OCI-LY7 (cell line): ENCODE results near the gene UNC13B. TPM values are rescaled to one million over a fixed set of nuclear protein-coding genes. Genes with fewer than 3 reads are reported as not detected.
"Not testable (repeated sequence)": the region's sequence is repeated elsewhere in the genome, so short reads cannot be mapped to it uniquely, and the experiment has no call there.

Experiments used
- BruUV-seq: library from RNA; stranded (reverse); fragments of 400-500 nt; replicated peaks from 2 replicates; lab custom pipeline; 2021; lab: Mats Ljungman, UMichigan
- CTCF ChIA-PET: fragments of 300-600 bp; sonication (Branson Sonifier 250); formaldehyde crosslinking; loops from one replicate; lab custom pipeline; 2022; ENCODE audit warnings: antibody characterized with exemption; ENCODE audit not compliant: unreplicated experiment; lab: Charles Lee
- POLR2A ChIA-PET: fragments of 300-600 bp; sonication (Branson Sonifier 250); formaldehyde crosslinking; loops from one replicate; lab custom pipeline; 2022; ENCODE audit warnings: antibody characterized with exemption; lab: Charles Lee
- DNase-seq: peaks from one replicate; pipeline ENCODE4 v3.0.0-alpha.2; 2015; ENCODE audit warnings: low spot score
- H2AFZ ChIP-seq: fragments of 200-600 bp; sonication (generic), shearing (Covaris generic); 2 replicates; pipeline ENCODE4 v1.6.1; 2014; ENCODE audit warnings: mild to moderate bottlenecking, antibody characterized with exemption, low read length, moderate library complexity
- H3K27ac ChIP-seq: fragments of 200-600 bp; sonication (generic); 2 replicates; pipeline ENCODE4 v1.5.1; 2014; ENCODE audit warnings: mixed run types, low read depth, mild to moderate bottlenecking, moderate library complexity, low read length, inconsistent platforms; ENCODE audit not compliant: poor library complexity, severe bottlenecking
- H3K36me3 ChIP-seq: fragments of 200-600 bp; sonication (generic); 2 replicates; pipeline ENCODE4 v1.6.1; 2014; ENCODE audit warnings: mild to moderate bottlenecking, antibody characterized with exemption, low read length, moderate library complexity, mixed read lengths; ENCODE audit not compliant: insufficient read depth
- H3K4me1 ChIP-seq: fragments of 200-600 bp; sonication (generic); 2 replicates; pipeline ENCODE4 v1.5.1; 2014; ENCODE audit warnings: mild to moderate bottlenecking, low read length; ENCODE audit not compliant: insufficient read depth, poor library complexity, severe bottlenecking
- H3K4me2 ChIP-seq: fragments of 200-600 bp; sonication (generic); 2 replicates; pipeline ENCODE4 v1.6.1; 2014; ENCODE audit warnings: mild to moderate bottlenecking, low read length
- H3K4me3 ChIP-seq: fragments of 200-600 bp; sonication (generic); 2 replicates; pipeline ENCODE4 v1.5.1; 2014; ENCODE audit warnings: mild to moderate bottlenecking, low read depth, low read length; ENCODE audit not compliant: poor library complexity, severe bottlenecking
- H3K79me2 ChIP-seq: fragments of 200-600 bp; sonication (generic); 2 replicates; pipeline ENCODE4 v1.6.1; 2016; ENCODE audit warnings: low read depth, mild to moderate bottlenecking, low read length, moderate library complexity, mixed read lengths; ENCODE audit not compliant: insufficient read depth
- H3K9me2 ChIP-seq: fragments of 200-600 bp; sonication (generic); 2 replicates; pipeline ENCODE4 v1.6.1; 2016; ENCODE audit warnings: mild to moderate bottlenecking, low read length, mixed read lengths; ENCODE audit not compliant: insufficient read depth
- H3K9me3 ChIP-seq: fragments of 200-600 bp; sonication (generic); 2 replicates; pipeline ENCODE4 v1.6.1; 2014; ENCODE audit warnings: mild to moderate bottlenecking, mixed run types, low read length, mixed read lengths
- H4K20me1 ChIP-seq: fragments of 200-600 bp; sonication (generic); 2 replicates; pipeline ENCODE4 v1.6.1; 2014; ENCODE audit warnings: mild to moderate bottlenecking, antibody characterized with exemption, low read length, moderate library complexity, mixed read lengths; ENCODE audit not compliant: insufficient read depth
- EZH2phosphoT487 ChIP-seq: fragments of 200-600 bp; sonication (generic); IDR thresholded peaks from 2 replicates; pipeline ENCODE4 v1.6.1; 2018; ENCODE audit warnings: low read depth, borderline replicate concordance, mild to moderate bottlenecking, mixed run types, antibody characterized with exemption, low read length, moderate library complexity, mixed read lengths
- intact Hi-C: fragments of 100-400 bp; cut with micrococcal nuclease; formaldehyde crosslinking; loops from one replicate; pipeline ENCODE4 v1.10.0; 2022; ENCODE audit not compliant: unreplicated experiment
- total RNA-seq, 2 experiments: library from RNA; depleted of rRNA in 1 of 2; stranded (reverse); fragments of >200 nt in 1 of 2; shearing (Covaris generic) in 1 of 2; gene quantifications; 2 replicates each; pipeline ENCODE4 v1.2.3, GENCODE V29; 2014 to 2022
- TF ChIP-seq, protein P1 (sequence below): fragments of 200-600 bp; sonication (generic); conservative IDR thresholded peaks from 2 replicates; pipeline ENCODE4 v1.5.1; 2014; ENCODE audit warnings: mild to moderate bottlenecking, antibody characterized with exemption, low read length, moderate library complexity, mixed read lengths

UNC13B gene
- total RNA-seq, 2 experiments from 2014 or later = 1.7 to 5.8 TPM

DNA sequence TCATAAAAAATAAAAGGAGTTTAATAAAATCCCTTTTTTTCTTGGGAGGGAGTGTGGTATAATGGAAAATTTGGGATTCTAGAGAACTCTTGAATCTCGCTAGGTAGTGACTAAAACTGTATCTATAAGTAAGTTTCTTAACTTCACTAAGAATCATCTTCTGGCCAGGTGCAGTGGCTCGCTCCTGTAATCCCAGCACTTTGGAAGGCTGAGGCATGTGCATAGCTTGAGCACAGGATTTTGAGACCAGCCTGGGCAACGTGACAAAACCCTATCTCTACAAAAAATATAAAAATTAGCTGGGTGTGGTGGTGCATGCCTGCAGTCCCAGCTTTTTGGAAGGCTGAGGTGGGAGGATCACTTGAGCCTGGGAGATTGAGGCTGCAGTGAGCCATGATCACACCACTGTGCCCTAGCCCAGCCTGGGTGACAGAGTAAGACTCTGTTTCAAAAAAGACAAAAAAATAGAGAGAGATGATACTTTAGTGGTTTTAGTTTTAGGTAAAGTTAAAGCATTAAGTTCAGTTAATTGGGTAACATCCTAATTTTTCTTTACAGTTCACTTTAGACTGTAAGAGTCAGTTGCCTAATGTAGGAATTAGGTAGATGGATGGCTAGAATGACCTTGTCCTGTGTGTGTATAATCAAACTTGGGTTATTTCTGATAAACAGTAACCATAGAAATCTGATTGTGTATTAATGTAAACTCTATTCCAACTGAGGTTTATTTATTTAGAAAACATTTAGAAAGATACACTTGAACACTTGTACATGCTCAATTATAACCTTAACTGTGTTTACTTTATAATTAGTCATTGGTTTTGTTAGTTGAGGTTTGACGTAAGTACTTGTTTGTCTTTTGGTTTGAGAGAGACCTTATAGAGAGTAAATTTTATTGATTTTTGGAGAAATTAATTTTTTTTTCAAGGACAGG lies 17.8 kb downstream of the UNC13B start:
- CTCF ChIA-PET = no interaction called here
- no peak overlapping the region for H3K4me2 ChIP-seq
- POLR2A ChIA-PET = interaction anchor here (0.7 kb wide), 1 partner anchor 181 kb away, joined by 3 read pairs; no protein-coding TSS in a partner anchor
- H3K9me2 ChIP-seq = no peaks in the 10 kb centered on the region
- DNase-seq = no peak
- H4K20me1 ChIP-seq = no peaks in the 10 kb centered on the region
- H3K36me3 ChIP-seq = no peaks in the 10 kb centered on the region
- H3K79me2 ChIP-seq = no peaks in the 10 kb centered on the region
- TF ChIP-seq EZH2phosphoT487 = no peak
- TF ChIP-seq, protein P1, sequence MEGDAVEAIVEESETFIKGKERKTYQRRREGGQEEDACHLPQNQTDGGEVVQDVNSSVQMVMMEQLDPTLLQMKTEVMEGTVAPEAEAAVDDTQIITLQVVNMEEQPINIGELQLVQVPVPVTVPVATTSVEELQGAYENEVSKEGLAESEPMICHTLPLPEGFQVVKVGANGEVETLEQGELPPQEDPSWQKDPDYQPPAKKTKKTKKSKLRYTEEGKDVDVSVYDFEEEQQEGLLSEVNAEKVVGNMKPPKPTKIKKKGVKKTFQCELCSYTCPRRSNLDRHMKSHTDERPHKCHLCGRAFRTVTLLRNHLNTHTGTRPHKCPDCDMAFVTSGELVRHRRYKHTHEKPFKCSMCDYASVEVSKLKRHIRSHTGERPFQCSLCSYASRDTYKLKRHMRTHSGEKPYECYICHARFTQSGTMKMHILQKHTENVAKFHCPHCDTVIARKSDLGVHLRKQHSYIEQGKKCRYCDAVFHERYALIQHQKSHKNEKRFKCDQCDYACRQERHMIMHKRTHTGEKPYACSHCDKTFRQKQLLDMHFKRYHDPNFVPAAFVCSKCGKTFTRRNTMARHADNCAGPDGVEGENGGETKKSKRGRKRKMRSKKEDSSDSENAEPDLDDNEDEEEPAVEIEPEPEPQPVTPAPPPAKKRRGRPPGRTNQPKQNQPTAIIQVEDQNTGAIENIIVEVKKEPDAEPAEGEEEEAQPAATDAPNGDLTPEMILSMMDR = no peak
- no peak overlapping the region for H3K4me3 ChIP-seq
- H2AFZ ChIP-seq = no peak overlapping the region
- no TSS peak for BruUV-seq
- no peaks in the 10 kb centered on the region for H3K9me3 ChIP-seq
- intact Hi-C loops = no loop called here
- H3K27ac ChIP-seq = no peak overlapping the region
- no peaks in the 10 kb centered on the region for H3K4me1 ChIP-seq

DNA sequence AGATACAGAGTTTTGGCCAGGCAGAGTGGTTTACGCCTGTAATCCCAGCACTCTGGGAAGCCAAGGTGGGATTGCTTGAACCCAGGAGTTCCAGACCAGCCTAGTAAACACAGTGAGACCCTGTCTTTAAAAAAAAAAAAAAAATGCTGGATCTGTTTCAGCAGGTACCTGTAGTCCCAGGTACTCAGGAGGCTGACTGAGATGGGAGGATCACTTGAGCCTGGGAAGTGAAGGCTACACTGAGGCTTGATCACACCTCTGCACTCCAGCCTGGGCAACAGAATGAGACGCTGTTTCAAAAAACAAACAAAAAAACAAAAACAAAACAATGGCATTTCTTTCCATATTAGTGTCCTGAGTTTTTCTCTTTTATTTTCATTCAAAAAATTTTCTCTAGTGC lies 19.0 kb downstream of the UNC13B start:
- POLR2A ChIA-PET = no interaction called here
- BruUV-seq = no TSS peak
- H3K27ac ChIP-seq = no peak overlapping the region
- no peaks in the 10 kb centered on the region for H3K9me3 ChIP-seq
- no peak for DNase-seq
- no peaks in the 10 kb centered on the region for H3K79me2 ChIP-seq
- CTCF ChIA-PET = no interaction called here
- H4K20me1 ChIP-seq = no peaks in the 10 kb centered on the region
- no peak overlapping the region for H3K4me3 ChIP-seq
- no peak for TF ChIP-seq EZH2phosphoT487
- TF ChIP-seq, protein P1 = no peak
- no peak overlapping the region for H3K4me2 ChIP-seq
- intact Hi-C loops = no loop called here
- H3K9me2 ChIP-seq = no peaks in the 10 kb centered on the region
- H3K4me1 ChIP-seq = no peaks in the 10 kb centered on the region
- no peaks in the 10 kb centered on the region for H3K36me3 ChIP-seq
- H2AFZ ChIP-seq = no peak overlapping the region

DNA sequence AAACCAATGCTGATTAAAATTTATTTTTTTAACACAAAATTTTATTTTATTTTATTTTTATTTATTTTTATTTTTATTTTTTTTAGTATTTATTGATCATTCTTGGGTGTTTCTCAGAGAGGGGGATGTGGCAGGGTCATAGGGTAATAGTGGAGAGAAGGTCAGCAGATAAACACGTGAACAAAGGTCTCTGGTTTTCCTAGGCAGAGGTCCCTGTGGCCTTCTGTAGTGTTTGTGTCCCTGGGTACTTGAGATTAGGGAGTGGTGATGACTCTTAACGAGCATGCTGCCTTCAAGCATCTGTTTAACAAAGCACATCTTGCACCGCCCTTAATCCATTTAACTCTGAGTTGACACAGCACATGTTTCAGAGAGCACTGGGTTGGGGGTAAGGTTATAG lies 20.6 kb downstream of the UNC13B start:
- CTCF ChIA-PET, H4K20me1 ChIP-seq, intact Hi-C loops: not testable (repeated sequence)

DNA sequence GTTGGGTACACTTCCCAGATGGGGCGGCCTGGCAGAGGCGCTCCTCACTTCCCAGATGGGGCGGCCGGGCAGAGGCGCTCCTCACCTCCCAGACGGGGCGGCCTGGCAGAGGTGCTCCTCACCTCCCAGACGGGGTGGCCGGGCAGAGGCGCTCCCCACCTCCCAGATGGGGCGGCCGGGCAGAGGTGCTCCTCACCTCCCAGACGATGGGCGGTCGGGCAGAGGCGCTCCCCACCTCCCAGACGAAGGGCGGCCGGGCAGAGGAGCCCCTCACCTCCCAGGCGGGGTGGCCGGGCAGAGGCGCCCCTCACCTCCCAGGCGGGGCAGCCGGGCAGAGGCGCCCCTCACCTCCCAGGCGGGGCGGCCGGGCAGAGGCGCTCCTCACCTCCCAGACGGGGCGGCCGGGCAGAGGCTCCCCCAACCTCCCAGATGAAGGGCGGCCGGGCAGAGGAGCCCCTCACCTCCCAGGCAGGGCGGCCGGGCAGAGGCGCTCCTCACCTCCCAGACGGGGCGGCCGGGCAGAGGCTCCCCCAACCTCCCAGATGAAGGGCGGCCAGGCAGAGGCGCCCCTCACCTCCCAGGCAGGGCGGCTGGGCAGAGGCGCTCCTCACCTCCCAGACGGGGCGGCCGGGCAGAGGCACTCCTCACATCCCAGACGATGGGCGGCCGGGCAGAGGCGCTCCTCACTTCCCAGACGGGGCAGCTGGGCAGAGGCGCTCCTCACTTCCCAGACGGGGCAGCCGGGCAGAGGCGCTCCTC lies 21.4 kb downstream of the UNC13B start:
- POLR2A ChIA-PET, DNase-seq, BruUV-seq, H3K36me3 ChIP-seq, H2AFZ ChIP-seq, H3K9me3 ChIP-seq, H3K27ac ChIP-seq, H3K79me2 ChIP-seq, intact Hi-C loops, H3K4me1 ChIP-seq, H4K20me1 ChIP-seq, H3K4me3 ChIP-seq, CTCF ChIA-PET, H3K4me2 ChIP-seq, H3K9me2 ChIP-seq: not testable (repeated sequence)

More for the DNA sequence above, 20.6 kb downstream of the UNC13B start:
- H3K4me3 ChIP-seq, H3K27ac ChIP-seq, H2AFZ ChIP-seq, H3K9me2 ChIP-seq, BruUV-seq, H3K36me3 ChIP-seq, H3K9me3 ChIP-seq, H3K4me1 ChIP-seq, H3K79me2 ChIP-seq, H3K4me2 ChIP-seq, DNase-seq: not testable (repeated sequence)
- POLR2A ChIA-PET = interaction anchor here (0.6 kb wide), 1 partner anchor 21 kb away, joined by 4 read pairs; no protein-coding TSS in a partner anchor
